Measurements from ENCODE around the gene INPP4B. TPM values are rescaled to one million over a fixed set of nuclear protein-coding genes. Genes with fewer than 3 reads are reported as not detected.

The INPP4B gene
- total and polyA plus RNA-seq, 9 donors: 1.7 to 14.7 (median 10.7) TPM

DNA sequence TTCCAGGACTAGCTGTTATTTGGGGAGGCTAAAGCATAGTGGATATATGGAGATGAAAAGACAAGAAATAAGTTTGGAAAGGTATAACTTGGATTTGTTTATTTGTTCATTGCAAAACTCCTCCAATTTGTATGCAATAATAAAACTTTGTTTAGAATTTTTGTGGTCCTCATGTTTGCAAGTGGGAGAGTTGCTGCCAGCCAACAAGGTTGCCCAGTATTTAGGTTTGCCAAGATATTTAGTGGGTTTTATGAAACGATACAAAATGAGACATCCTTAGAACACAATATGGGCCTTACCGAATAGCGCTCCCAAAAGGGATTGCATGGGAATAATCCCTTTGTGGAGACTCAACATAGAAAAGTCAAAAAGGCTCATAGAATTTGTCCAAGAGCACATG is 162.1 kb downstream of the INPP4B start:
- Histone ChIP-seq H3K4me1 (ENCODE audit: insufficient read depth) (no peaks in the 10 kb centered on the region), H3K27ac (no peak overlapping the region), H3K4me3 (no peak overlapping the region), H3K27me3 (no peaks in the 10 kb centered on the region), H3K36me3 (no peaks in the 10 kb centered on the region), H3K9me3 (no peaks in the 10 kb centered on the region)
- intact Hi-C loops (cut with DNase I): no loop called here
- WGBS, 3 donors: 41 to 71% (median 43%) methylated on average over 3 of the region's 3 CpGs
- no peak for TF ChIP-seq POLR2A (IDR thresholded peaks at IDR 0.05)
- no peak for TF ChIP-seq CTCF (IDR thresholded peaks at IDR 0.05)
- TF ChIP-seq EP300 (IDR thresholded peaks at IDR 0.05): no peak
- DNase-seq: no peak

- Histone ChIP-seq H3K4me1 (ENCODE audit: insufficient read depth) (no peaks in the 10 kb centered on the region), H3K36me3 (no peaks in the 10 kb centered on the region), H3K4me3 (no peak overlapping the region), H3K27me3 (no peaks in the 10 kb centered on the region), H3K9me3 (no peaks in the 10 kb centered on the region), H3K27ac (no peak overlapping the region)
- DNase-seq: no peak
- TF ChIP-seq POLR2A (IDR thresholded peaks at IDR 0.05) (no peak), EP300 (IDR thresholded peaks at IDR 0.05) (no peak), CTCF (IDR thresholded peaks at IDR 0.05) (no peak)
- intact Hi-C loops (cut with DNase I): no loop called here
- 76 to 82% (median 82%) methylated on average over 2 of the region's 2 CpGs for WGBS, 3 donors
These were observed 162.6 kb downstream of the INPP4B start for GRCh38 chr4:142683503-142683902.

DNA sequence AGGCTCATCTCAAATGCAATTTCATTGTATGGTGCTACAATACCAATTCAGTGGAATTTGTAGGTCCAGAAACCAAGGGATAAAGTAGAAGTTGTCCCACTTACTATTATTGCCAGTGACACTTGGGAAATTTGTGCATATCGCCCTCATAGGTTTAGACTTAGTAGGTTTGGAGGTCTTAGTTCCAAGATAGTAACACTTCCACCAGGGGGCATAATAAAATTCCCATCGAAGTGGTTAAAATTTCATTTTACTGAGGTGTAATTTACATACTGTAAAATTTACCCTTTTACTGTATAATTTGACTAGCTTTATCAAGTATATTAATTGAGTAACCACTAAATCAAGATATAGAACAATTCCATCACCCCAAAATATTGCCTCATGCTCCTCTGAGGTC is 174.6 kb downstream of the INPP4B start:
- no peak for DNase-seq
- H3K27me3 ChIP-seq: no peaks in the 10 kb centered on the region
- intact Hi-C loops (cut with DNase I): no loop called here
- H3K4me3 ChIP-seq: no peak overlapping the region
- no peaks in the 10 kb centered on the region for H3K9me3 ChIP-seq
- 89 to 93% (median 92%) methylated on average over 2 of the region's 2 CpGs for WGBS, 3 donors
- no peak overlapping the region for H3K27ac ChIP-seq
- no peaks in the 10 kb centered on the region for H3K4me1 ChIP-seq (ENCODE audit: insufficient read depth)
- no peaks in the 10 kb centered on the region for H3K36me3 ChIP-seq
- TF ChIP-seq POLR2A (IDR thresholded peaks at IDR 0.05) (no peak), CTCF (IDR thresholded peaks at IDR 0.05) (no peak)

- Histone ChIP-seq H3K9me3 (no peaks in the 10 kb centered on the region), H3K27me3 (no peaks in the 10 kb centered on the region), H3K4me3 (no peak overlapping the region), H3K27ac (no peak overlapping the region), H3K4me1 (ENCODE audit: insufficient read depth) (no peaks in the 10 kb centered on the region), H3K36me3 (no peaks in the 10 kb centered on the region)
- no peak for DNase-seq
- intact Hi-C loops (cut with DNase I): no loop called here
- WGBS, 3 donors: 57 to 80% (median 69%) methylated on average over 1 of the region's 1 CpG
- TF ChIP-seq EP300 (IDR thresholded peaks at IDR 0.05): no peak
- no peak for TF ChIP-seq POLR2A (IDR thresholded peaks at IDR 0.05)
- no peak for TF ChIP-seq CTCF (IDR thresholded peaks at IDR 0.05)
These were observed 182.3 kb downstream of the INPP4B start for GRCh38 chr4:142663828-142664227.

GRCh38 chr4:142660728-142661127 is 185.4 kb downstream of the INPP4B start:
- WGBS, 3 donors: 85 to 90% (median 85%) methylated on average over 8 of the region's 8 CpGs

More at GRCh38 chr4:142660728-142661127, 185.4 kb downstream of the INPP4B start:
- Histone ChIP-seq H3K4me3 (no peak overlapping the region), H3K4me1 (ENCODE audit: insufficient read depth) (no peaks in the 10 kb centered on the region), H3K9me3 (peaks cover 0 to 6% of the 10 kb centered on the region in 2 donors), H3K27me3 (no peaks in the 10 kb centered on the region), H3K36me3 (no peaks in the 10 kb centered on the region), H3K27ac (no peak overlapping the region)
- intact Hi-C loops (cut with DNase I): no loop called here
- no peak for DNase-seq
- TF ChIP-seq CTCF (IDR thresholded peaks at IDR 0.05): no peak
- TF ChIP-seq POLR2A (IDR thresholded peaks at IDR 0.05): no peak
- no peak for TF ChIP-seq EP300 (IDR thresholded peaks at IDR 0.05)

Data from ovary (tissue), 9 donors.